HUES64 (cell line): Measurements from ENCODE around the gene OR4K17.
"Not testable (repeated sequence)": the region's sequence is repeated elsewhere in the genome, so short reads cannot be mapped to it uniquely, and the experiment has no call there.

Experiments
- H3K27ac ChIP-seq: 2 replicates; pipeline ENCODE4 v1.7.0; 2013; ENCODE audit warnings: low read depth, low read length, inconsistent platforms
- H3K27me3 ChIP-seq: 2 replicates; pipeline ENCODE4 v1.6.1; 2013; ENCODE audit warnings: mild to moderate bottlenecking, low read length; ENCODE audit not compliant: insufficient read depth
- H3K36me3 ChIP-seq: 2 replicates; pipeline ENCODE4 v1.6.1; 2013; ENCODE audit warnings: mild to moderate bottlenecking, low read length; ENCODE audit not compliant: insufficient read depth
- H3K4me1 ChIP-seq: 2 replicates; pipeline ENCODE4 v1.6.1; 2013; ENCODE audit warnings: mild to moderate bottlenecking, low read length, moderate library complexity; ENCODE audit not compliant: insufficient read depth
- H3K4me3 ChIP-seq: 2 replicates; pipeline ENCODE4 v1.5.1; 2013; ENCODE audit warnings: mild to moderate bottlenecking, low read length, moderate library complexity
- H3K9ac ChIP-seq: 2 replicates; pipeline ENCODE4 v1.6.1; 2013; ENCODE audit warnings: mild to moderate bottlenecking, low read depth, low read length
- H3K9me3 ChIP-seq: 2 replicates; pipeline ENCODE4 v1.6.1; 2013; ENCODE audit warnings: low read depth, low read length; ENCODE audit not compliant: insufficient read depth

Gene OR4K17

GRCh38 chr14:20167091-20167490 is 56.6 kb downstream of the OR4K17 start:
- Histone ChIP-seq H3K36me3 (no peaks in the 10 kb centered on the region), H3K9me3 (peaks cover 89% of the 10 kb centered on the region), H3K4me1 (no peaks in the 10 kb centered on the region), H3K4me3 (no peak overlapping the region), H3K9ac (no peak overlapping the region), H3K27ac (no peak overlapping the region), H3K27me3 (no peaks in the 10 kb centered on the region)

GRCh38 chr14:20169852-20170251 is 59.3 kb downstream of the OR4K17 start:
- not testable (repeated sequence) for H3K36me3 ChIP-seq, H3K4me1 ChIP-seq, H3K27ac ChIP-seq, H3K27me3 ChIP-seq, H3K9ac ChIP-seq, H3K4me3 ChIP-seq
- peaks cover 81% of the 10 kb centered on the region for H3K9me3 ChIP-seq
